CD4-positive, alpha-beta T cell treated with Interferon alpha-2 for 1 hour (primary cell): ENCODE measurements around the gene PCSK2.

Experiments used
- DNase-seq, 2 donors: peaks; one replicate each; pipeline ENCODE4 v3.0.0-alpha.2; 2020 to 2022

Gene PCSK2

DNA sequence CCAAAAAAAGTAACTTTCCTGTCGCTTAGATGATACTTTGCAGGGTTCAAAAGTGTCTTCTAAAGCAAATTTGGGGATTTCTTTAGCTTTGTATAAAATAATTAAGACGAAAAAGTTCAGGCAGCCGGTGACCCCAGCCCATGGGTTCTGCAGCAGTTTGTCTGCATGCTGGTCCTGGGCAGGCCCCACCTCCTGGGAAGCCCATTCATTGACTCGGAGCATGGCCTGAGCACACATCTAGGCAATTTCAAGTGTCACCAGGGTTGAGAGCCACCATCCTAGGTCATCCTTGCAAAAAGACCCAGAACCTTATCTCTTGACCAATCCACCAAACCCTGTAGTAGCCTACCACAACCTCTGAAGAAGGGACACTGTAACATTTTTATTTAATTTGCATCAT is 283.7 kb downstream of the PCSK2 start:
- no peak for DNase-seq

DNA sequence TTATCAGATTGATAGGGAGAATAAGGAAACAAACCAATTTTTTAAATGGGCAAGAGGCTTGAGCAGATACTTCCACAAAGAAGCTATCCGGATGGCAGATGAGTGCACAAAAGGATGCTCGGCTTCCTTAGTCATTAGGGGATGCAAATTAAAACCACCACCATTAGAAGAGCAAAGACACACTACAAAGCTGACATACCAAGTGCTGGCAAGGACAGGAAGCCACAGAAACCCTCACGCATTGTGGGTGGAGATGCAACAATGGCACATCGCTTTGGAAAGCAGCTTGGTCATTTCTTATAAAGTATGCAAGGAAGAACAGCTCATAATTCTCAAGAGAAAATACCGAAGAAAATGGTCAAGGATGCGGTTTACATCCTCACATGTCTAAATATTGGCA is 284.6 kb downstream of the PCSK2 start:
- peak in 1 of 2 donors; percentile 23 for DNase-seq

DNA sequence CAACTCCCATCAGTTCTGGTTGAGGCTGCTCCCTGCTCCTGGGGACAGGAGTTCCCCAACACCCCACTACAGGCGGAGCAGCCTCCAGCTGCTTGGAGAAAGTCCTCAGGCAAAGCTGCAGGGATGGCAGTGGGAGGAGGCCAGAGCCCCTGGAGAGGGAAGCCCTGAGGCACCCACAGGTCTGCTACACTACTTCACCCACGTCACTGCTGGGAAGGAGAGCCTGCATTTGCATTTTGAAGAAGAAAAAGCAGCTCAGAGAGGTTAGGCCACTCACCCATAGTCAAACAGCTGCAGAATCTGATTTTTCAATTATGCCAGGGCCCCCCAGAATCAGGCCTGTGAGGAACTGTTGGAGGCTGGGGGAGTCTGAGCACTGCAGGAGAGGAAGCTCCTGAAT is 287.1 kb downstream of the PCSK2 start:
- no peak for DNase-seq

DNA sequence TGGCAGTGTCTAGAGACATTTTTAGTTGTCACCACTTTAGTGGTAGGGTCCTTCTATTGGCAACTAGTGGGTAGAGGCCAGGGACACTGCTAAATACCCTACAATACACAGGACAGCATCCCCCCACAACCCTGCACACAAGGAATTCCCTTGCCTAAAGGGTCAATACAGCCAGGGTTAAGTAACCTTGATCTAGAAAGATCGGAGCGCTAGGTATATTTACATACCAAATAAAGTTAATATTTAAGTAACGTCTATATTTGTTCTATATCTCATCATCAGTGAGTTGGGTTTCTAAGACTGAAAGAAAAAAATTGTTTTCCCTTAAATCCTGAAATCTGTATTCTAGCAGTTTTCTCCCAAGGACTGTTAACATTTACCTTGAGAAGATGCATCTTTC is 288.2 kb downstream of the PCSK2 start:
- no peak for DNase-seq

DNA sequence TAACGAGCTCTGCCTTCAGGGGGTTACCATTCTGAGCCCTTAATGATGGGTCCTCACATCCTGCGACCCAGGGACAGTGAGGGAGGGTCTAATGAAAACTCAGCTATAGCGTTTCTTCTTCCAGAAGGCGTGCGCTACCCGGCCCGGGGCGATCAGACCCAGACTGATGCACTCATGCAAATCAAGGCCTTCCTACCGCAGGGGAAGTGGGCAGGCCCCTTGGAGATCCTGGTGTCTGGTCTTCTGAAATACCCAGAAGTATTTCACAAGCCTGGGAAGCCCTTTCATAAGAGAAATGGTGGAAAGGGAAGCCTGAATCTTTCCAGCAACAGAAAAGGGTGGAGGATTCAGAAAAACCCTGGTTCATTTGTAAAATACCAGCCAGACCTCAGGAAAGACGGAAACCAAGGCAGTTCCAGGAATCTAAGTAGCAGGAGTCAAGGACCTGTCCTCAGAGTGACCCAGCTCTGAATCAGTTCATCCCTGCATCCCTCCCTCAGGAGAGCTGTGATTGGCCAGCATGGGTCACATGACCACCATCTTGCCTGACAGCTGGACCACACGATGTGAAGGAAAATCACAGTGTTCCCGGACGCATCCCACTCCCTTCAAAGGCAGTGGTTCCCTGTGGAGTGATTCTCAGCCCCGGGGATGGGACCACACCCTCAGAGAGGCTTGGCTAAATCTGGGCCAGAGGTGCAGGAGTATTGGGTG is 291.7 kb downstream of the PCSK2 start:
- no peak for DNase-seq

DNA sequence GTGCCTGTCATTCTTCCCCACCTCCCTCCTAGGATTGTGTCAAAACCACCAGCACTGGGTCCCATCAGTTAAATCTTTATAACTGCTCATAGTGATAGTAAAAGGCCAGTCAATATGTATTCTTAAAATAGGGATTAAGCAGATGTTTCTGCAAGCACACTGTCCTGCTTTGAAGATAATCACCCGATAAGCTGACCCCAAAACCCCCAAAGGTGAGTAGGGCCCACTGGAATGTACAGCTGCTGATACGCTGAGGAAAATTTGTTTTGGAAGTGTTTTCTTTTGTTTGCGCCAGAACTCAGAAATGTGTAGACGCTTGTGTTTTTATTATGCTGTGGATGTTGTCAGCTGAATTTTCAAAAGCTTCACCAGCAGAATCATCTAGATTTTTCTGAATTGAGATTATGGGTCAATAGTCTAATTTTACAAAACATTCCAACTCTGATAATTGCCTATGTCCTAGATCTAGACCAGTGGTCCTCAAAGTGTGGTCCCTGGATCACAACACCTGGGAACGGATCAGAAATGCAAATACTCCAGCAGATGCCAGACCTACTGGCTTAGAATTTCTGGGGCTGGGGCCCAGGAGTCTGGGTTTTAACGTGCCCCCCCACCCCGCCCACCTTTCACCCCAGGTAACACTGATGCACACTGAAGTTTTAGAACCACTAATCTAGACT is 292.9 kb downstream of the PCSK2 start:
- DNase-seq: no peak

- DNase-seq: no peak
Measured at GRCh38 chr20:17520583-17520982, 293.7 kb downstream of the PCSK2 start.

GRCh38 chr20:17522528-17522927 is 295.7 kb downstream of the PCSK2 start:
- DNase-seq: no peak

DNA sequence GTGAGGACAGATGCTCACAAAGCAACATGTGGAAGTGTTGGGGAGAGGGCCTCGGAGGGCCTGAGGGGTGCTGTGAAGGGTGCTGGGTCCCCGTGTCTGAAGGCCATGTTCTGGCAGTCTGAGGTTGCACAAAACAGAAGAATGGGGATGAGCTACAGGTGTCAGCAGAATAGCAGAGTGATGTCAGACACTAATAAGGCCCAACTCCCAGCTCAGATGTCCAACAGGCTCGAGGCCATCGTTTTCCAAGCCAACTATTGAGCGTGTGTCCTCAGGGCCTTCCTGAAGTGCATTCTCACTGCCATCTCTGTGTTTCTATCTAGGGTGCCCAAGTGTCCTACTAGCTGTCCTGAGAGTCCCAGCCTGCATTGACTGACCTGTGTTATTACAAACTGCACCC is 296.5 kb downstream of the PCSK2 start:
- no peak for DNase-seq

DNA sequence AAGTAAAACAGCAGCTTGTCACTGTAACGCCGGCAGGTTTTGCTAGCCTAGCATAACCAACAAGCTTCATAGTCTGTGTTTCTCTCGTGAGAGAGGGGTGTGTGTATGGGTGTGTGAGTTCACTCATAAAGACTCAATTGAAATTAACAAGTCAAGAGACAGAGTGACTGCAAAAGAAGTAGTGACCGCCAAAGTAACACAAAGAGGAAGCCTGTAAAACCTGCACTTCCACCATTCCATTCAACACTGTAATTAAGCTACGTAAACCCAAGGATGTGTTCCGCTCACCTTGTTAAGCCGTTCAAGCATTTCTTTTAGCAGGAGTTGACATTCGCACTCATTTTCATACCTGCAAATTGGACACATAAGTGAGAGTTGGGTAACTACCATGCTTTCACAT is 297.7 kb downstream of the PCSK2 start:
- no peak for DNase-seq

- no peak for DNase-seq
Measured at GRCh38 chr20:17525132-17525531, 298.3 kb downstream of the PCSK2 start.

GRCh38 chr20:17525650-17526049 is 298.8 kb downstream of the PCSK2 start:
- peak in 1 of 2 donors; percentile 48 for DNase-seq

DNA sequence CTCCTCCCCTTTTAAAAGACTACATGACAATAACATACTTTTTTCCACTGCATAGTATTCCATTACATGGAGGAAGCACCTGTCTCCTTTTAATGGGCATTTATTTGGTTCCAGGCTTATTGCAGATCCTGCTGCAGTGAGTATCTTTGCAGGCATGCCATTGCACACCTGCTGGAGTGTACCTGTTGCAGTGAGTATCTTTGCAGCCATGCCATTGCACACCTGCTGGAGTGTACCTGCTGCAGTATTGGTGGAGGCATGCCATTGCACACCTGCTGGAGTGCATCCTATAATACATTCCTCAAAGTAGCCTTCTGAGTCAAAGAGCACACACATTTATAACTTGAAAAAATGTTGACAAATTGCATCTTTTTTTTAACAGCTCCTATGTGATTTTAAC is 302.7 kb downstream of the PCSK2 start:
- no peak for DNase-seq

GRCh38 chr20:17530153-17530552 is 303.3 kb downstream of the PCSK2 start:
- no peak for DNase-seq

DNA sequence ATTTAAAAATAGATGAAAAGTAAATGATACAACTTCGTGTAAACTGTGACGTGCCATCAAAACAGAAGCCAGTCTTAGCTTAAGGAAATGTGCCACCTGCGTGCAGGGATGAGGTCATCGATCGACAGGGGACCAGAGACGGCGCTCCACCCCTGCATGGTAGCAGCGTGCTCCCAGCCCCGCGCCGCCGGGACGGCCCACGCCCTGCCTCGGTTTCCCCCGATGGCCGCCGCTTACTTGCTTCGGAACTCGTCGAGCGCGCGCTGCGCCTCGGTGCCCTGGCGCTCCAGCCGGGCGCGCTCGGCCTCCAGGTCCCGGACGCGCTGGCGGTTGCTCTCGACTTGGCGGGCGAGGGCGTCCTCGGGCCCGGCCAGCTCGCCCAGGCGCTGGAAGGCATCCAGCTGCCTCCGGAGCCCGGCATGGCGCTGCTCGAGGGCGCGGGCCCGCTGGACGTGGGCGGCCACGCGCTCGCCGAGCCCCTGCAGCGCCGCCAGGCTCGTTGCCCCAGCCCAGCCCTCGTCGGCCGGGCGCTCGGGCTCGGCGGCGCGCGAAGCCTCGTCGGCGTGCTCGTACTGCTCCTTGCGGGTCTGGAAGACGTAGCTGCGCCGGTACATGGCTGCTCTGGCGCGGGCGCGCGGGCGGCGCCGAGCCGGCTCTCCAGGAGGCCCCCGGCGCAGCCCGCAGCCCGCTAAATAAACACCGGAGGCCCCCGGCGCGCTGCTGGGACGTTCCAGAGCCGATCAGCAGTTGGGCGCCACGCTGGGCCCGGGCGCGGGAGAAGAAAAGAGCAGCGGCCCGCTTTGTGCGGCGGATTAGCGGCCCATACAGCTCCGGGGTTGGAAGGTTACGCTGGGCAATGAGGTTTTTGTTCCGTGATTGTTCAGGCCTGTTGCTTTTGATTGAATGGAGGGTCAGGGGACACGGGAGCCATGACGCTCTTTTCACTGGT is 304.1 kb downstream of the PCSK2 start, which contains the start of gene BFSP1:
TSS of gene BFSP1 (minus strand) at position 664 of the 949 bp plus-strand sequence. CDS start at position 614, 50 bp downstream.
- peak; percentile 25 to 46 for DNase-seq

DNA sequence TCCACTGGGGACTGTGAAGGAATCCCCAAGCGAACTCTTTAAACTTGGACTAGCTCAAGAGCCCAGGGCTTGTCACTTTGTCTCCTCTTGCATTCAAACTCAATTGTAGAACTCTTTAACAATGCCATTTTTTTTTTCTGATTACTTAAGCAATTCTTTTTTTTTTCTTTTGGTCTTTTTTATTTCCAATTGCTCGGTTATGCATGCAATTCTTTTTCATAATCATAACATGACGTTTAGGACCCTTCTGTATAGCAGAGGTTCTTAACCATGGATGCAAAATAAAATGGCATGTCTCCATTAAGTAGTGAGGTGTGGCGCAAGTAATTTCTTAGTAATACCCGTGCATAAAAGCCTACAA is 304.8 kb downstream of the PCSK2 start:
- DNase-seq: no peak

- DNase-seq: peak in 1 of 2 donors; percentile 34
Measured at GRCh38 chr20:17533396-17533795, 306.6 kb downstream of the PCSK2 start.

DNA sequence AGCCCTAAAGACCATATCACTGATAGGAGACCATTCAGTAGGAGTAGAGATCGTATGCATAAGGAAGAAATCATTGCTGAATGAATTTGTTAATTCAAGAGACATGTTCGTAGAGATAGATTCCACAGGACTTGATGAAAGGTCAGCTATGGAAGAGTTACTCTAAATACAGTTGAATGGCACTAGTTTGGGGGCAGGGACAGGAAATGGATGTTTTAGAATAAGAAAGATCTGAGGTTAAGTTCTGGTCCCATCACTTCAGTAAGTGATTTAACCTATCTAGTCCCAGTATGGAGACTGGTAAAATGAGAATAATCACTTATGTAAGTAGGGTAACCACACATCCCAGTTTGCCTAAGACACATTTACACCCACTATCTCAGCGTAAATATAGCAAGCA is 307.2 kb downstream of the PCSK2 start:
- DNase-seq: no peak
